ENCODE measurements around the gene ADAMTS7.
"Not testable (repeated sequence)": the region's sequence is repeated elsewhere in the genome, so short reads cannot be mapped to it uniquely, and the experiment has no call there.

ADAMTS7 gene

DNA sequence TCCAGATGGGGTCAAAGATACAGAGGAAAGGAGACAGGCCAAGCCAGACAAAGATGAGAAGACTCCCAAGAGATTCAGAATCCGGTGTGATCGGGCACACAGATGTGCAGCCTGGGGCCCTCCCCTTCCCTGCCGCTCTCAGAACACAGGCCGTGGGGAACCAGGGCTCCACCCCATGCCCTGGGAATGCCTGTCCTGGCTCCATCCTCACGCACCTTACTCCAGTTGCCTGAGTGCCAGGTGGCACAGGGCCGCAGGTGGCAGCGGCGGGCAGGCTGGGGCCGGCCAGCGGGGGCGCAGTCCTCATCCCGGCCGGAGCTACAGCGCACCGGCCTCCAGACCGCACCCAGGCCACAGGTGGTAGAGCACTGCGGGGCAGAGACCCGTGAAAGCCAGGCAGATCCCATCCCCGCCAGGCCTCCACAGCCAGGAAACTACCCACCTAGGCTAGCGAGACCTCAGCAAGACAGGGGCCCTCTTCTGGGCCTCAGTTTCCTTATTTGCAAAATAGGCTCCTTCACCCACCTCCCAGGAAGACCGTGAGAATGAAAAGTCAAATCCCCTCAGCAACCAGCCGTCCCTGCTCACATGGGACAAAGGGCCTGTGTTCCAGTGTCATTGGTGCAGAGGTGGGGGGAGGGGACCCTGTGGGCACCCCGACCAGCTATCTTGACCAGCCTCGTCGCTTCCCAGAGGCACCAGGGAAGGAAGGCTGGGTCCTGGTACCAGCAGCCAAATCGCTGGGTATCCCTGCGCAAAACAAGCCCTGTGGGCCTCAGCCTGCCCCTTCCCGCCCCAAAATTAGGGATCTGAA lies 46.7 kb downstream of the ADAMTS7 start:
- not testable (repeated sequence) for H3K36me3 ChIP-seq (ENCODE audit: control insufficient read depth in 2 of 2, insufficient read depth in 2 of 2, low read length in 2 of 2); H3K27me3 ChIP-seq (ENCODE audit: control insufficient read depth in 1 of 2, insufficient read depth in 2 of 2, low read length in 2 of 2); H3K4me3 ChIP-seq (ENCODE audit: low read length in 2 of 2); H3K9ac ChIP-seq (ENCODE audit: low read length in 2 of 2); H3K27ac ChIP-seq (ENCODE audit: low read length); H3K9me3 ChIP-seq (ENCODE audit: control insufficient read depth in 2 of 2, low read length in 2 of 2)
- peaks cover 12% of the 10 kb centered on the region for H3K4me1 ChIP-seq (ENCODE audit: control insufficient read depth, insufficient read depth, low read length)

DNA sequence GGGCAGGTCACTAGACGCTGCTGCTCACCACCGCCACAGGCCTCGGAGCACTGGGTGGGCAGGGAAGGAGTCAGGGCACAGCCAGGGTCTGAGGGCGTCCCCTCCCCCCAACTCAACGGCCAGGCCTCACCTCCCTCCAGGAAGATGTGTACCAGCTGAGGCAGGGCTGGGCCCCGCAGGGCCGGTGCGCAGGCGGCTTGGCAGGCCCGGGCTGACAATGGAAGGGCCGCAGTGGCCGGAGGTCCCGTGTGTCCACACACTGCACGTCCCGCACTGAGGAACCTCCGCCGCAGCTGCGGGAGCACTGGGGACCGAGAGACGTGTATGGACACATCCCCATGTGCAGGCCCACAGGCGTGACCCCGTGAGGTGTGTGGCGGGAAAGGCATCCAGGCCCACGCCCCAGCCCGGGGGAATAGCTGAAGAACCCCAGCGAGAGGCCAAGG lies 47.4 kb downstream of the ADAMTS7 start:
- peaks cover 17% of the 10 kb centered on the region for H3K4me1 ChIP-seq (ENCODE audit: control insufficient read depth, insufficient read depth, low read length)
- no peak overlapping the region for H3K4me3 ChIP-seq (ENCODE audit: low read length in 2 of 2)
- no peak overlapping the region for H3K9ac ChIP-seq (ENCODE audit: low read length in 2 of 2)
- H3K36me3 ChIP-seq (ENCODE audit: control insufficient read depth in 2 of 2, insufficient read depth in 2 of 2, low read length in 2 of 2): no peaks in the 10 kb centered on the region
- no peaks in the 10 kb centered on the region for H3K27me3 ChIP-seq (ENCODE audit: control insufficient read depth in 1 of 2, insufficient read depth in 2 of 2, low read length in 2 of 2)
- no peak overlapping the region for H3K27ac ChIP-seq (ENCODE audit: low read length)
- H3K9me3 ChIP-seq (ENCODE audit: control insufficient read depth in 2 of 2, low read length in 2 of 2): no peaks in the 10 kb centered on the region

DNA sequence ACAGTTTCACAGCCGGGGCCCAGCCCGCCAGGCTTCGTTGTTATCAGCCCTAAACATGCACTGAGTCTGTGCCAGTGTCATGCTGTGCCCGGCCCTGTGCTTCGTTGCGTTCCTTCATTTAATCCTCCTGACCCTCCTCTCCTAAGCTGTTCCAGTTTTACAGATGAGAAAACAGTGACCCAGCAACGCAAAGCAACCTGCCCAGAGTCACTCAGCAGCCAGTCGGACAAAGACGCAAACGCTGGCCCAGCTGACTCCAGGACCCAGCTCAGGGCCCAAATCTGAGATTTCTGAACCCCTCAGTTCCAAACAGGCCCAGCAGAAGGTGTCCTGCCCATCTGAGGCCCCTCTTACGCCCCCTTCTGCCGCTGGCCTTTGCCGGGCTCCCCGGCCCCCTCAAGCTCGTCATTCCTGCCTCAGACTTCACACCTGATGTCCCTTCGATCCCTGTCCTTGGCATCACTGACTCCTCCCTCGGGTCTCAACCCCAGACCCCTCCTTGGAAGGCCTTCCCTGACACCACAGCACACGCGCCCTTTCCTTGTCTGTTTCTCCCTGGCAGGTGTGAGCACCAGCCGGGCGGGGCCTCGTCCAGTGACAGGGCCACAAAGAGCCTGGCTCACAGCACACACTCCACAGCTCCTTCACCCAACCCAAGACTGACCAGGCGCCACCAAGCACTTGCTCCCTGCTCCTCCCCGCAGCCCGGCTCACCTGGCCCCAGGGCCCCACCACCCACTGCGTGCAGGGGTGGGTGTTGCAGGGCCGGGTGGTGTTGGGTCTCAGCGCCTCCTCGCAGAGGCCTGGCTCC lies 48.1 kb downstream of the ADAMTS7 start:
- no peak overlapping the region for H3K27ac ChIP-seq (ENCODE audit: low read length)
- H3K27me3 ChIP-seq (ENCODE audit: control insufficient read depth in 1 of 2, insufficient read depth in 2 of 2, low read length in 2 of 2): no peaks in the 10 kb centered on the region
- peaks cover 17% of the 10 kb centered on the region for H3K4me1 ChIP-seq (ENCODE audit: control insufficient read depth, insufficient read depth, low read length)
- no peak overlapping the region for H3K9ac ChIP-seq (ENCODE audit: low read length in 2 of 2)
- no peaks in the 10 kb centered on the region for H3K9me3 ChIP-seq (ENCODE audit: control insufficient read depth in 2 of 2, low read length in 2 of 2)
- no peak overlapping the region for H3K4me3 ChIP-seq (ENCODE audit: low read length in 2 of 2)
- no peaks in the 10 kb centered on the region for H3K36me3 ChIP-seq (ENCODE audit: control insufficient read depth in 2 of 2, insufficient read depth in 2 of 2, low read length in 2 of 2)

DNA sequence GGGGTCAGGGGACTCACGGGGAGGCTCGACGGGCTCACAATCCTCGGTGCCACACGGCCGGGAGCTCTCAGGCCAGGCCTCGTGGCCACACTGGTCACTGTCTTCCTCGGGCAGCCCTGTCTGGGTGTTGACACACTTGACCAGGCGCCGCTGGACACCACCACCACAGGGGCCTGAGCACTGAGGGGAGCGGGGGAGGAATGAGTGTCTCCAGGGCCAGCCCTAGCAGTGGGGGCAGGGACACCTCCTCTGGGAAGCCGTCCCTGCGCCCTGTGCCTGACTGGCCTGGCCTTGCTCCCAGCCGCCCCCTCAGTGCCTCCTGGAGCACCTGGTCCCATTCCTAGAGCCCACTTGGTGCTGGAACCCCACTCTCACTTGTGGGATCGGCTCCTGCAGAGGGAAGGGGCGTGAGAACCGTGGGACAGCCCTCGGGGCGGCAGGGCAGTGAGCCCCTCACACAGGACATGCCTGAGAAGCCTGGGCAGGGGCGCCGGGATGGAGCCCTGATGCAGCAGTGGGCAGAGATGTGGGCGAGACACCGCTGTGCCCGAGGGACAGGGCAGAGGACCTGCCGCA lies 48.8 kb downstream of the ADAMTS7 start:
- not testable (repeated sequence) for H3K27ac ChIP-seq (ENCODE audit: low read length); H3K36me3 ChIP-seq (ENCODE audit: control insufficient read depth in 2 of 2, insufficient read depth in 2 of 2, low read length in 2 of 2); H3K9ac ChIP-seq (ENCODE audit: low read length in 2 of 2); H3K9me3 ChIP-seq (ENCODE audit: control insufficient read depth in 2 of 2, low read length in 2 of 2); H3K27me3 ChIP-seq (ENCODE audit: control insufficient read depth in 1 of 2, insufficient read depth in 2 of 2, low read length in 2 of 2); H3K4me3 ChIP-seq (ENCODE audit: low read length in 2 of 2)
- peaks cover 18% of the 10 kb centered on the region for H3K4me1 ChIP-seq (ENCODE audit: control insufficient read depth, insufficient read depth, low read length)

DNA sequence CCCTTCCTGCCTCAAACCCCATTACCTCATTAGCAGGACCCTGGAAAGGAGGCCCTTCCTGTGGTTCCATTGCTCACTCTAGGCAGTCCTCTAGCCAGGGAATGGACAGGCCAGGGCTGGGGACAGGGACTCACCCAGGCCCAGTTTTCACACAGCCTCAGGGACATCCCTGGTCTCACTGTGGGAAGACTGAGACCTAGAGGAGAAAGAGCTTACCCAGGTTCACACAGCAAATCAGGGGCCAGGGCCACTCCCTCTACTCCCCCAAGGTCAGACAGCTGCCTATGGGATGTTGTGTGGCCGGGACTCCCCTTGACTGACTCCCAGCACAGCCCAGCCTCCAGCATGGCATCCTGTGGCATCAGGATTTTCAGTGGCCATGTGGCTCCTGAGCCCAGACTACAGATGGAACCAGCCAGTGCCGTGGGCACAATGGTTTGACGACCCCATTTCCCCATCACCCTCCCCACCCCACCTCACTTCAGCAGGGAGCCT lies 49.3 kb downstream of the ADAMTS7 start:
- Histone ChIP-seq H3K9me3 (ENCODE audit: control insufficient read depth in 2 of 2, low read length in 2 of 2) (no peaks in the 10 kb centered on the region), H3K36me3 (ENCODE audit: control insufficient read depth in 2 of 2, insufficient read depth in 2 of 2, low read length in 2 of 2) (no peaks in the 10 kb centered on the region), H3K27me3 (ENCODE audit: control insufficient read depth in 1 of 2, insufficient read depth in 2 of 2, low read length in 2 of 2) (no peaks in the 10 kb centered on the region), H3K27ac (ENCODE audit: low read length) (no peak overlapping the region), H3K4me1 (ENCODE audit: control insufficient read depth, insufficient read depth, low read length) (peaks cover 22% of the 10 kb centered on the region), H3K9ac (ENCODE audit: low read length in 2 of 2) (no peak overlapping the region), H3K4me3 (ENCODE audit: low read length in 2 of 2) (no peak overlapping the region)

DNA sequence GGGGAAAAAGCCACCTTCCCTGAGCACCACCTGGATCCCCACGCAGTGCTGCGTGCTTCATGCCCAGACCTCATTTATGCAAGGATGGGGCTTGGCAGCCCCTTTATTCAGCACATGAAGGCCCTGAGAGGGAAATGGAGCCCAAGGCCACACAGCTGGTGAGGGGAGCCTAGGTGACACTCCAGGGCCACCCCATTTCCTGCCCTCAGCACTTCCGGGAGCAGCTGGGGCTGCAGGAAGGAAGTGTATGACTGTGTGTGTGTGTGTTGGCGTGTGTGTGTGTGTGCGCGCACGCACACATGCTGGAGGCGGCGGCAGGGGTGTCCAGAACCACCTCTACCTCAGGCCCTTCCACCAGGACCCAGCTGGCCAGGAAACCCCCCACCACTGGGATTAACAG lies 49.8 kb downstream of the ADAMTS7 start:
- H3K4me1 ChIP-seq (ENCODE audit: control insufficient read depth, insufficient read depth, low read length): peaks cover 24% of the 10 kb centered on the region
- not testable (repeated sequence) for H3K27me3 ChIP-seq (ENCODE audit: control insufficient read depth in 1 of 2, insufficient read depth in 2 of 2, low read length in 2 of 2); H3K36me3 ChIP-seq (ENCODE audit: control insufficient read depth in 2 of 2, insufficient read depth in 2 of 2, low read length in 2 of 2); H3K4me3 ChIP-seq (ENCODE audit: low read length in 2 of 2); H3K27ac ChIP-seq (ENCODE audit: low read length); H3K9me3 ChIP-seq (ENCODE audit: control insufficient read depth in 2 of 2, low read length in 2 of 2); H3K9ac ChIP-seq (ENCODE audit: low read length in 2 of 2)

DNA sequence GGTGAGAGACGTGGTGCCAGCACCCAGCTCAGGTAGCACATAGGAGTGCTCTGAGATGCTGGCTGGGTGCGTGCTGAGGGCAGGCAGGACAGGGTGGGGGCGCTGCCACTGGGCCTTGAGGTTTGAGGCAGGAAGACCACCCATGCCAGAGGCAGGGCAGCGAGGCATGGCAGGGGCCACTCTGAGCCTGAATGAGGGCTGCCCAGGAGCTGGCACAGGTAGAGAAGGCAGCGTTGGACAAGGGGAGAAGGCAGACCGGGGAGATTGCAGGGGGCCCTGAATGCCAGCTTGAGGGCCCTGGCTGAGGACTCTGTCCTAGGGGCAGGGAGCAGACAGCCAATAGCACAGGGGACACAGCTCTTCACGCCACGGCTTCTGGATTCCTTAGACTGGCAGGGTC lies 50.2 kb downstream of the ADAMTS7 start:
- Histone ChIP-seq H3K4me3 (ENCODE audit: low read length in 2 of 2) (no peak overlapping the region), H3K27ac (ENCODE audit: low read length) (no peak overlapping the region), H3K36me3 (ENCODE audit: control insufficient read depth in 2 of 2, insufficient read depth in 2 of 2, low read length in 2 of 2) (no peaks in the 10 kb centered on the region), H3K9ac (ENCODE audit: low read length in 2 of 2) (no peak overlapping the region), H3K4me1 (ENCODE audit: control insufficient read depth, insufficient read depth, low read length) (peaks cover 26% of the 10 kb centered on the region), H3K9me3 (ENCODE audit: control insufficient read depth in 2 of 2, low read length in 2 of 2) (no peaks in the 10 kb centered on the region), H3K27me3 (ENCODE audit: control insufficient read depth in 1 of 2, insufficient read depth in 2 of 2, low read length in 2 of 2) (no peaks in the 10 kb centered on the region)

DNA sequence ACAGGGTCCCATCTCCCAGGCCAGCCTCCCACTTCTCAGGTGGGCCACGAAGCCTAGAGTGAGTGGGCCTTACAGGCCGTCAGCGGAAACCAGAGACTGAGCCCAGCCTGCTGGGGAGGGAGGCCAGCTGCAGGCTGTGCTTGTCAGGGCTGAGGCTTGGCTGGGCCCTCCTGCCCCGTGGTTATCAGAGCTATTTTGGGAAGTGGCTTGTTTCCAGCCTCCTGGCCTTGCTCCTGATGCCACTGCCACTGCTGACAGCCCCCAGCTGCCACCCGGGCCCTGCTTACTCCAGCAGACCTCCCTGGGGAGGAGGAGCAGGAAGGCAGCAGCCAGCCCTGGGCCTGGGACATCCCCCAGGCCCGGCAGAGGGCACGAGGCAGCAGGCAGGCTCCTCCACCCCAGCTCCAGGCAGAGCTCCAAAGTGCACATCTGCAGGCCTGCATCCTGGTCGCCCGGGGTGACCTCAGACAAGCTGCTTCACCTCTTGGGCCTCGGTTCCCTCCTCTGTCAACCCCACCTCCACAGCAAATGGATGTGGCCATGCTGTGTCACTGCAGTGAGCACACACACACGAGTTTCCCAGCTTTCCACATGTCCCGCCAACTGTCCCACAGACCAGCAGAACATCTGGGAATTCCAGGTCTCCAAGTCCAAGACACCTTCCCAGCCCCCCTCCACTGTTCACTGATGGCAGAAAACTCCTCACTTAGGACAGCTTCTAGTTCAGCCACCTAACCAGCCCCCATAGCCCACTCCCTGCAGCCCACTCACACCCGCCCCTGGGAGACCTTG lies 51.0 kb downstream of the ADAMTS7 start:
- not testable (repeated sequence) for H3K36me3 ChIP-seq (ENCODE audit: control insufficient read depth in 2 of 2, insufficient read depth in 2 of 2, low read length in 2 of 2); H3K9me3 ChIP-seq (ENCODE audit: control insufficient read depth in 2 of 2, low read length in 2 of 2); H3K27me3 ChIP-seq (ENCODE audit: control insufficient read depth in 1 of 2, insufficient read depth in 2 of 2, low read length in 2 of 2); H3K9ac ChIP-seq (ENCODE audit: low read length in 2 of 2); H3K4me3 ChIP-seq (ENCODE audit: low read length in 2 of 2)
- H3K27ac ChIP-seq (ENCODE audit: low read length): peak overlapping the region; percentile 37
- peaks cover 28% of the 10 kb centered on the region for H3K4me1 ChIP-seq (ENCODE audit: control insufficient read depth, insufficient read depth, low read length)

DNA sequence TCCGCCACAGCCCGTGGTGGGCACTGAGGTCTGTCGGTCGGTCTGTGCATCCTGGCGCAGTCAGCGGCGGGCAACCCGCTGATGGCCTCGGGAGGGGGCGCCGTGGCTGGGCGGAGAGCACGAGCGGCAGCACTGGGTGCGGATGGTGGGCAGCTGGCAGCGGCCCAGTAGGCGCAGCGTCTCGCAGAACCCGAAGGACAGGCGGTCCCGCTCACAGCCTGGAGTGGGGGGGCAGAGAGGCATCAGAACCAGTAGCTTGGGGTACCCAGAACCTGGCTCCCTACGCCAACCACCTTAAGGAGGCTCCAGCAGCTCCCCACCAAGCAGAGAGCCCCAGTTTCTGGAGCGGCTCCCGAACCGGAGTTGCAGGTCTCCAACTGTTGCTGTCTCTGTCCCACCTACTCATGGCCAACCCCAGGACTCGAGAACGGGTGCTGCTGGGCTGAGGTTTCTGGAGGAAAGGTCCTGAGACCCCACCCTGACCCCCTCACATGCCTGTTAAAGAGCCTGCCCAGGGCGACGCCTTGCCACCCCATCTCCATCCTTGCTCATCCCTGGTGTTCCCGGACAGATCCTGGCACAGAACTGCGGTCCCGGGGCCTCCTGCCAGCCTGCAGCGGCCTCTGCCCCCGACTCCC lies 51.8 kb downstream of the ADAMTS7 start:
- not testable (repeated sequence) for H3K36me3 ChIP-seq (ENCODE audit: control insufficient read depth in 2 of 2, insufficient read depth in 2 of 2, low read length in 2 of 2); H3K27me3 ChIP-seq (ENCODE audit: control insufficient read depth in 1 of 2, insufficient read depth in 2 of 2, low read length in 2 of 2); H3K9ac ChIP-seq (ENCODE audit: low read length in 2 of 2); H3K9me3 ChIP-seq (ENCODE audit: control insufficient read depth in 2 of 2, low read length in 2 of 2); H3K4me3 ChIP-seq (ENCODE audit: low read length in 2 of 2)
- Histone ChIP-seq H3K4me1 (ENCODE audit: control insufficient read depth, insufficient read depth, low read length) (peaks cover 28% of the 10 kb centered on the region), H3K27ac (ENCODE audit: low read length) (peak overlapping the region; percentile 37)
